Measurements from ENCODE around the gene SPATA1. TPM values are rescaled to one million over a fixed set of nuclear protein-coding genes. Genes with fewer than 3 reads are reported as not detected.

The SPATA1 gene
- total RNA-seq, 4 donors from 2014 or later = 1.7 TPM; not detected in 3

DNA sequence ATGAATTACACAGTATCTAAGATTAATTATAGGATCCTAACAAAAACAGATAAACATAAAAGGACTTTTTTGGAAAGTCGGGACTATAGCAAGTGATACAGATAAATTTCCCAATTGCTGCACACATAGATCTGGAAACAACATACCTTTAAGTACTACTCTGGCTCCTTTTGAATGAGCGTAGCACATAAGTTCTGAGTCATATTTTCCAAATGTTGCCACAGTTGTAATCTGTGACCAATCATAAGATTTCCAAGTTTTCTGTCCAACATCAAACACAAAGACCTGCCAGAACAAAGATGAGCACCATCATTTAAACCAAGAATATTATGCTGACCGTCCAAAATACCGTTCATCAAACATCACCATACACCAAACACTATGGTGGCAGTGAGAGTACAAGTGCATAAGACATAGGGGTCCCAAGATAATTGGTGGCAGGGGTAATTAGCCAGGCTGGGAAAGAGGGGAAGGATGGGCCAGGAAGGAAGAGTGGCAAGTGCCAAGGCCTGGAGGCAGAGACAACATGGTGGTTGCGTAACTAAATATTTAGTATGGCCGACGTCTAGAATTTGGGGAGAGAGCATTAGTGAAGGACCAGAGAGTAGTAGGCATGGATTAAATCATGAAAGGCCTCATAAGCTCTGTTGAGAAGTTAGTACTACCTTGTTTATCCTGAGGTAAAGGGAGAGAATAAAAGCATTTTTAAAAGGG, 64.4 kb downstream of the SPATA1 start:
- Histone ChIP-seq H3K27me3 (no peaks in the 10 kb centered on the region), H3K36me3 (peaks cover 8% of the 10 kb centered on the region), H3K4me1 (peaks cover 39% of the 10 kb centered on the region), H3K27ac (no peak overlapping the region), H3K9me3 (no peaks in the 10 kb centered on the region), H3K4me3 (no peak overlapping the region)
- 84% methylated on average over 7 of the region's 7 CpGs for WGBS
- TF ChIP-seq EP300 (IDR thresholded peaks at IDR 0.05) (no peak), POLR2AphosphoS5 (IDR thresholded peaks at IDR 0.05) (no peak), POLR2A (IDR thresholded peaks at IDR 0.05) (no peak)
- TF ChIP-seq, protein P1, sequence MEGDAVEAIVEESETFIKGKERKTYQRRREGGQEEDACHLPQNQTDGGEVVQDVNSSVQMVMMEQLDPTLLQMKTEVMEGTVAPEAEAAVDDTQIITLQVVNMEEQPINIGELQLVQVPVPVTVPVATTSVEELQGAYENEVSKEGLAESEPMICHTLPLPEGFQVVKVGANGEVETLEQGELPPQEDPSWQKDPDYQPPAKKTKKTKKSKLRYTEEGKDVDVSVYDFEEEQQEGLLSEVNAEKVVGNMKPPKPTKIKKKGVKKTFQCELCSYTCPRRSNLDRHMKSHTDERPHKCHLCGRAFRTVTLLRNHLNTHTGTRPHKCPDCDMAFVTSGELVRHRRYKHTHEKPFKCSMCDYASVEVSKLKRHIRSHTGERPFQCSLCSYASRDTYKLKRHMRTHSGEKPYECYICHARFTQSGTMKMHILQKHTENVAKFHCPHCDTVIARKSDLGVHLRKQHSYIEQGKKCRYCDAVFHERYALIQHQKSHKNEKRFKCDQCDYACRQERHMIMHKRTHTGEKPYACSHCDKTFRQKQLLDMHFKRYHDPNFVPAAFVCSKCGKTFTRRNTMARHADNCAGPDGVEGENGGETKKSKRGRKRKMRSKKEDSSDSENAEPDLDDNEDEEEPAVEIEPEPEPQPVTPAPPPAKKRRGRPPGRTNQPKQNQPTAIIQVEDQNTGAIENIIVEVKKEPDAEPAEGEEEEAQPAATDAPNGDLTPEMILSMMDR (IDR thresholded peaks at IDR 0.05) = no peak
- no peak for DNase-seq (ENCODE audit: low spot score in 2 of 2)

DNA sequence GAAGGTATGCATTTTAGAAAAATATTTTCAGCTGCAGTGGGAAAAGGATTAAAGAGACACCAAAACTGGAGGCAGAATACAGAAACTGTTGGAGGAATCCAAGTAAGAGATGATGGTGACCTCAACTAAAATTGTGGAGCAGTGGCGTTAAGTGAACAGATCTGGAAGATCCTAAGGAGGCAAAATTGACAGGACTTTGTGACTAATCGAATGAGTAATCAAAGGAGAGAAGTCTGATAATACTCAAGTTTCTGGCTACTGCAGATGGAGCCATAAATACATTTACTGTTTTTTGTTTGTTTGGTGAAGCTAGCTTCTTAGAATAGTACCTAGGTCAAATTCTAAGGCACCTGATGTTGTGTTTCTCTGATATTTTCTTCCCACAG, 65.0 kb downstream of the SPATA1 start:
- TF ChIP-seq POLR2A (IDR thresholded peaks at IDR 0.05) = no peak
- TF ChIP-seq EP300 (IDR thresholded peaks at IDR 0.05) = no peak
- TF ChIP-seq, protein P1 (IDR thresholded peaks at IDR 0.05) = no peak
- no peak for TF ChIP-seq POLR2AphosphoS5 (IDR thresholded peaks at IDR 0.05)
- no peaks in the 10 kb centered on the region for H3K9me3 ChIP-seq
- WGBS = 79% methylated on average over 2 of the region's 2 CpGs
- H3K4me1 ChIP-seq = peaks cover 39% of the 10 kb centered on the region
- H3K27me3 ChIP-seq = no peaks in the 10 kb centered on the region
- no peak overlapping the region for H3K4me3 ChIP-seq
- no peak for DNase-seq (ENCODE audit: low spot score in 2 of 2)
- peaks cover 8% of the 10 kb centered on the region for H3K36me3 ChIP-seq
- no peak overlapping the region for H3K27ac ChIP-seq

DNA sequence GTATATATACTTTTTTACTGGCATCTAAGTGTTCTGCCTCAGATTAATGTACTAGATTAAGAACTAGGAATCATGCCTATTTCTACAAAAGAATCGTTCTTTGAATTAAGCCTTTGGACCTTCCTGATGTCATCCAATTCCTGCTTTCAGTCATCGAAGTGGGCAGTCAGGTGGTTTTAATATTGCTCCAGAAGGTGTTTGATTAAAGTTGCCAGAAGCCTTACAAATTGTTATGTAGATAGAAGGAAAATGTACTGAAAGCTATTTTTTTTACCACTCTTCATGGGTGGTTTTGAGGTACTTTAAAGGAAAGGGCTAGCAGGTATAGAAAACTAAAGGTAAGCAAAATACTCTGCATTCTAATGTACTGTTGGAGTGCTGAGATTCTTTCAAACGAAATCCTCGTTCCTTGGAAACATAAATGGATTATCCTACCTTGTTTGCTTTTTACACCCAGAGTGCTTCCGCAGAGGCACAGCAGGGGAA, 67.3 kb downstream of the SPATA1 start:
- H3K36me3 ChIP-seq = peaks cover 6% of the 10 kb centered on the region
- DNase-seq (ENCODE audit: low spot score in 2 of 2) = no peak
- H3K27ac ChIP-seq = peak overlapping the region; percentile 96
- H3K4me1 ChIP-seq = peaks cover 42% of the 10 kb centered on the region
- H3K9me3 ChIP-seq = no peaks in the 10 kb centered on the region
- H3K27me3 ChIP-seq = no peaks in the 10 kb centered on the region
- TF ChIP-seq POLR2A (IDR thresholded peaks at IDR 0.05) (no peak), POLR2AphosphoS5 (IDR thresholded peaks at IDR 0.05) (no peak), EP300 (IDR thresholded peaks at IDR 0.05) (no peak)
- TF ChIP-seq, protein P1 (IDR thresholded peaks at IDR 0.05) = no peak
- WGBS = 5% methylated on average over 5 of the region's 5 CpGs
- H3K4me3 ChIP-seq = peak overlapping the region; percentile 73

DNA sequence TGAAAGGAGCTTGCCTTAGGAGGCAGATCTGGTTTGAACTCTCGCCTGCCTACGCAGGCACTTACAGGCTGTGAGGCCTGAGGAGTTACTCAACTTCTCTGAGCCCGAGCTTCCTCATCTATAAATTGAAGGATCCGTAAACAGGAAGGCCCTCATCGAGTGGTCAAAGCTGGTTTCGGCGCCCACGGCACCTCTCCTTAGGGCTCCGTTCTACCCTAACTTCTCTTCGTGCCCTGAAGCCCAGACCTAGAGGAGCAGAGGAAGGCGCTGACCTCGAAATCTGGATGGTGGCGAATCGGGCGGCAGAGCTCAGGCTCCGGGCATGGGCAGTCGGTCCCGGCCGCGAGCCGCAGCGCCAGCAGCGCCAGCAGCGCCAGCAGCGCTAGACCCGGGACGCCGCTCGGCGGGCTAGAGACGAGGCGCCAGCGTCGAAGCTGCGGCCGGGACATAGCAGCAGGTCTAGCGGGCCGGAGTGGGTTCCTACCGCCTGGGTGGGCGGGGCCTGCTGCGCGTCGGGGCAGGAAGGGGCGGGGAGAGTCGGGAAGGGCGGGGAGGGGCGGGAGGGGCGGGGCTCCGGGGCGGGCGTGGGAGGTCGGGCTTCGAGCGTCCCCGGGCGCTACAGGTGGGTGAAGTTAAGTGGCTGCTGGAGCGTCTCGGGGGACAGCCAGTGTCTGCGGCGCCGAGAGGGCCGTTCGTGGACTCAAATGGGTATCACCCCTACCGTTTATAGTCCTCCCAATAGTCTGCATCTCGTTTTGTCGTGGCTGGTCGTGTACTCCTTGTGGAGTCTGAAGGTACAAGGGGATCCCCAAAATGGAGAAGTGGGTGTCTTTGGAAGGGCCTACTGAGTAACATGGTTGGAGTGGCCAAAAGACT, 68.0 kb downstream of the SPATA1 start, which contains the start of gene CTBS:
CTBS (minus strand) TSS at position 474 of the 876 bp plus-strand sequence; CDS start at position 449, 25 bp downstream.
- peak; percentile 92 for DNase-seq (ENCODE audit: low spot score in 2 of 2)
- Histone ChIP-seq H3K27me3 (no peaks in the 10 kb centered on the region), H3K36me3 (peaks cover 3% of the 10 kb centered on the region), H3K9me3 (no peaks in the 10 kb centered on the region), H3K27ac (peak within 1 kb of the TSS; percentile 96), H3K4me1 (peaks cover 42% of the 10 kb centered on the region), H3K4me3 (peak within 1 kb of the TSS; percentile 73)
- TF ChIP-seq EP300 (IDR thresholded peaks at IDR 0.05) (no peak), POLR2AphosphoS5 (IDR thresholded peaks at IDR 0.05) (peak in 2 of 3 donors; percentile 25 to 54), POLR2A (IDR thresholded peaks at IDR 0.05) (peak; percentile 17 to 76)
- TF ChIP-seq, protein P1 (IDR thresholded peaks at IDR 0.05) = no peak
- WGBS = 2% methylated on average over 29 of the region's 67 CpGs

DNA sequence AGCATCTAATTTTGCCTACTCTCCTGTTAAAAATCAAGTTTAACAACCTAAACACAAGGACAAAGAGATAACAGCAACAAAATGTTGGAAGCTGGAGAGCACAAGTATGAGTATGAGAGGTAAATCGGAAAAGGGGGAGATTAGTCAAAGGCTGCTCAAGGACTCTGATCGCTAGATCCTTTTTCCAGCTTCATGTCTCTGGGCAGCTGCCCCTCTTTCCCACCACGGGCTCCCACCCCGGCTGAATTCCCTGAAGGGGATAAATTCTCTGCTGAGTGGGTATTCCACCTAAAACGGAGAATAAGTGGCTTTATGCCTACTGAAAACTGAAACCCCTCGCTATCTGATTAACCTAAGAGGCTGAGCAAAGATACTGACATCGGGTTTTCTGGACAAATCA, 68.8 kb downstream of the SPATA1 start:
- Histone ChIP-seq H3K36me3 (no peaks in the 10 kb centered on the region), H3K9me3 (no peaks in the 10 kb centered on the region), H3K27ac (no peak overlapping the region), H3K4me3 (peak overlapping the region; percentile 73), H3K4me1 (peaks cover 42% of the 10 kb centered on the region), H3K27me3 (no peaks in the 10 kb centered on the region)
- 69% methylated on average over 7 of the region's 7 CpGs for WGBS
- DNase-seq (ENCODE audit: low spot score in 2 of 2) = no peak
- TF ChIP-seq, protein P1 (IDR thresholded peaks at IDR 0.05) = no peak
- TF ChIP-seq POLR2A (IDR thresholded peaks at IDR 0.05) = no peak
- TF ChIP-seq POLR2AphosphoS5 (IDR thresholded peaks at IDR 0.05) = no peak
